ENCODE results near the gene RIMBP3B.
"Not testable (repeated sequence)": the region's sequence is repeated elsewhere in the genome, so short reads cannot be mapped to it uniquely, and the experiment has no call there.

DNA sequence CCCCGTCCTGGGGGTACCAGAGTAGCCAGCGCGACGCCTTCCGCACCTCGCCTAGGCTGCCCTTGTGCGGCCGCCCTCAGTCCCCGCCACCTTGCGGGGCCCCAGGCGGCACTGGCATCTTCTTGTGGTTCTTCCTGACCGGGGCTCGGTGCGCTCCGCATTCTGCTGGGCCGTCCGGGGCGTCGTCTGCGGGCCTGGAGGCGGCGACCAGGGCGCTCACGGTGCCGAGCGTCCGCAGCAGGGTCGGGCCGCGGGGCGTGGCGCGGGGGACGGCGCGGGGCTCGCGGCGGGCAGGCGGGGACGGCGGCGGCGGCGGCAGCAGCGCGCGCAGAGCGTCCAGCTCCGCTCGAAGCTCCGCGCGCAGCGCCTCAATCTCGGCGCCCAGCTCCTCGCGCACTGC is 23.0 kb upstream of the RIMBP3B start:
- TF ChIP-seq, protein P1, sequence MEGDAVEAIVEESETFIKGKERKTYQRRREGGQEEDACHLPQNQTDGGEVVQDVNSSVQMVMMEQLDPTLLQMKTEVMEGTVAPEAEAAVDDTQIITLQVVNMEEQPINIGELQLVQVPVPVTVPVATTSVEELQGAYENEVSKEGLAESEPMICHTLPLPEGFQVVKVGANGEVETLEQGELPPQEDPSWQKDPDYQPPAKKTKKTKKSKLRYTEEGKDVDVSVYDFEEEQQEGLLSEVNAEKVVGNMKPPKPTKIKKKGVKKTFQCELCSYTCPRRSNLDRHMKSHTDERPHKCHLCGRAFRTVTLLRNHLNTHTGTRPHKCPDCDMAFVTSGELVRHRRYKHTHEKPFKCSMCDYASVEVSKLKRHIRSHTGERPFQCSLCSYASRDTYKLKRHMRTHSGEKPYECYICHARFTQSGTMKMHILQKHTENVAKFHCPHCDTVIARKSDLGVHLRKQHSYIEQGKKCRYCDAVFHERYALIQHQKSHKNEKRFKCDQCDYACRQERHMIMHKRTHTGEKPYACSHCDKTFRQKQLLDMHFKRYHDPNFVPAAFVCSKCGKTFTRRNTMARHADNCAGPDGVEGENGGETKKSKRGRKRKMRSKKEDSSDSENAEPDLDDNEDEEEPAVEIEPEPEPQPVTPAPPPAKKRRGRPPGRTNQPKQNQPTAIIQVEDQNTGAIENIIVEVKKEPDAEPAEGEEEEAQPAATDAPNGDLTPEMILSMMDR (IDR thresholded peaks at IDR 0.05): not testable (repeated sequence)
- TF ChIP-seq POLR2A (IDR thresholded peaks at IDR 0.05): not testable (repeated sequence)
